Umbilical cord (tissue), 2 donors: ENCODE data around the gene SUPT3H. TPM values are rescaled to one million over a fixed set of nuclear protein-coding genes. Genes with fewer than 3 reads are reported as not detected.

Source experiments
- DNase-seq: peaks from one replicate; pipeline ENCODE4 v3.0.0-alpha.2; 2015; ENCODE audit warnings: low spot score
- total RNA-seq: library from RNA; depleted of rRNA; stranded (reverse); fragments of >200 nt; gene quantifications from one replicate; pipeline ENCODE4 v1.2.3, GENCODE V29; 2014; ENCODE audit warnings: low replicate concordance; ENCODE audit not compliant: insufficient read depth

The SUPT3H gene
- total RNA-seq, 1 donor from 2014 or later, result 6.5 TPM

DNA sequence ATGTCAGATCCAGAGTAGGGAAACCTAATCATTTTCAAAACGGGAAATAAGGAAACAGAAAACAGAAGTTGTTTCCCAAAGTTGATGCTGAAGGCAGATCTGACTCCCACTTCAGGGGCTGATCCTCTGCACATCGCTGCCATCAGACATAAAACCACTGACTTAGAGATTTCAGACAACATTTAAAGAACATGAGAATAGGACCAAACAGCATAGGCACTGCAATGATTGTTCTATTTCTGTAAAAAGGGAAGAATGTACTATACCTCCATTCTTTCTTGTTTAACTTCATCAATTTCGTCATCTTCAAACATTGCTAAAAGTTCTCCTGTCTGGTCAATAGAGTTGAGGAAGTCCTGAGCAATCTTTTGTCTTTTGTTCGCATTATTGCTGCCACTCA, 374.3 kb downstream of the SUPT3H start:
- peak; percentile 36 for DNase-seq

DNA sequence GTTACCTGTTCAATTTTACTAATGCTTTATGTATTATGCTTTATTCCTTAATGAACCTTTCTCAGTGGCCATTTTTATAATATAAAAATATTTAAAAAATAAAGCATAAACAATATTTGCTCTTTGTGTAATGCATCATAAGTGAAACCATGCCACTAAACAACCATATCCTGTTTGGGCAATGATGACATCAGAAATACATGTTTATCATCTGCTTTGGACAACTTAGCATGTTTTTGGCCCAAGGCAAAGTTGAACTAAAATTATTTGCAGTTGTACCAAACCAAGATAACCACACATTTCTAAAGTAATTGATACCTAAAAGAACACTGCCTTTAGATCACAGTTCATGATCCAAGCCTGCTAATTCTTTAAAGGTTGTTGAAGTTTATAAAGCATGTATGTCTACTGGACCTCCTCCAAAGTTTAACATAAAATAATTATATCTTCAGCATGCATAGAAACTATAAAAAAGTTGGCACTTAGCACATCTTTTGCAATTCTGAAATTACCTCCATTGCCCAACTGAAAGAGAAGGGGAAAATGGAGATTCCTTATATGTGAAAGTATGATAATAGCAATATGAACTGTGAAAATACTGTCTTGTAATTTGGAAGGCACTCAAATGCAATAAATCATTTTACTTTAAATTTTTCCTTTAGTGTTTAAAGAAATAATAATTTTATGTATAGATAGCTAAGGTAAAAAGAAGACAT, 375.2 kb downstream of the SUPT3H start:
- DNase-seq, result no peak

DNA sequence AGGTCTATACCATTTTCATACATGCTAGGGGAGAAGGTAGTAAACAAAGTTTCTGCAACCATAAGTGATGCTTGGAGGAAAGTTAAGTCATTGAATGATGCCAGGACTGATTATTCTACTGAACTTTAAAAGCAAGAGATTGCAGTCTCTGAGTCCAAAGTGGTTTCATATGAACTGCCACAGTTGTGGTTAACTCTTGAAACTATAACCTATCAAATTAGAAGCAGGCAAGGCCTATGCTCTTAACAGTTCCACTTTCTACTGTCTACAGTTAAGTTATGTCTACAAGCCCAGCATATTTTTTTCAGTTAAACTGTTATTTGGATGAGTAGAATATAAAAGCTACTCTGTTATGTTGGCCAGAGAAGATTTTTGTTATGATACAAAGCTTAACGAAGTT, 376.1 kb downstream of the SUPT3H start:
- DNase-seq, result no peak

DNA sequence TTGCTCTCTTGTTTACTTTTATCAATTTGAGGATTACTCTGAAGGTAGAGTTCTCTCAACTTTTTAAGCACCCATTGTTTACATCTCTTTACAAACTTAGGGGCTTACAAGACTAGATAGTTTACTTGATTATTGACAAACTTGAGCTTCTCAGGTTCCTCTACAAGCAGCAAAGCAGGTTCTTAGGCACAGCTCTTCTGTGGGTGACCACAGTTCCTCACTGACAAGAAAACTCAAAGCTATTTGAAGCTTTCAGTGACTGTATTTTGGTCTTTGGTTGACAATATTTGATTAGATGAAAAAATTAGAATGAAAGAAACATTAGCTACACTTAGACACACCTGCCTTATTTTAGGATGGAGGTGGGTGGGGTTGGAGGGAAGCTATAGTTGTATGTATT, 376.9 kb downstream of the SUPT3H start:
- DNase-seq, result no peak

DNA sequence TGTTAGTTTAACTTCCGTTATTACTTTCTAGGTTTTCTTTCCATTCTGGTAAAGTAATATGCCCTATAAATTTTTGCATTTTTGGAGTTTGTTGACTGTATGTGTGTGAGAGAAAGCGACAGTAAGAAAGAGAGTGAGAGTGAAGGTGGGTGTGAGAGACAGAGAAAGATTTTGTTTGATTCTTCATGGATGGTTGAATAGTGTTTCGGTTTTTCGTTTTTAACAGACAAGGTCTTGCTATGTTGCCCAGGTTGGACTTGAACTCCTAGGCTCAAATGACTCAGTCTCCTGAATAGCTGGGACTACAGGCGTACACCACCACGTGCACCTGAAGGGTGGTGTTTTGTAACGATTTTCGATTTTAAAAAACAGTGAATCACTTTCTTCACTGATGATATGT, 378.7 kb downstream of the SUPT3H start:
- DNase-seq, result no peak

GRCh38 chr6:44995486-44996132, 382.1 kb downstream of the SUPT3H start:
- DNase-seq, result no peak

- DNase-seq, result no peak
Measured at GRCh38 chr6:44989391-44989790, 388.3 kb downstream of the SUPT3H start.

GRCh38 chr6:44985006-44985405, 392.7 kb downstream of the SUPT3H start:
- no peak for DNase-seq

GRCh38 chr6:44983467-44984365, 394.0 kb downstream of the SUPT3H start:
- no peak for DNase-seq

- DNase-seq, result peak; percentile 29
Measured at GRCh38 chr6:44980841-44981240, 396.9 kb downstream of the SUPT3H start.

- no peak for DNase-seq
Measured at GRCh38 chr6:44976677-44977641, 400.8 kb downstream of the SUPT3H start.

DNA sequence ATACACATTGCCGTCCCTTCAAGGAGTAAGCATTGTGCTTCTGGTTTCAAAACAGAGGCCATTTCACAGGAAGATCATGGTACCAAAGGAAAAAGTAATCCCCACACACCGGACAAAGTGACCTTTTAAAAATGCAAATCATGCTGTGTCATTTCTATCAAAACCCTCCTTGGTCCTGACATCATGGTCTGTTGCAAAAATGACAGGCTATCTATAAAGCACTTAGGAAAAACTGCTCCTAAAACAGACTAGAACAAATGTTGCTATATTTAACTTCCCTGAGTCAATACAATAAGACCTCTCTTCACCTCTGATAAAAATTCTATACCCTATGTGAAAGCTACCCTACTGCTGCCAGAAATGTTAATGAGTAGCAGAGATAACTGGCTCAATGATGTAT, 403.2 kb downstream of the SUPT3H start:
- DNase-seq, result no peak

- DNase-seq, result no peak
Measured at GRCh38 chr6:44972709-44973108, 405.0 kb downstream of the SUPT3H start.

DNA sequence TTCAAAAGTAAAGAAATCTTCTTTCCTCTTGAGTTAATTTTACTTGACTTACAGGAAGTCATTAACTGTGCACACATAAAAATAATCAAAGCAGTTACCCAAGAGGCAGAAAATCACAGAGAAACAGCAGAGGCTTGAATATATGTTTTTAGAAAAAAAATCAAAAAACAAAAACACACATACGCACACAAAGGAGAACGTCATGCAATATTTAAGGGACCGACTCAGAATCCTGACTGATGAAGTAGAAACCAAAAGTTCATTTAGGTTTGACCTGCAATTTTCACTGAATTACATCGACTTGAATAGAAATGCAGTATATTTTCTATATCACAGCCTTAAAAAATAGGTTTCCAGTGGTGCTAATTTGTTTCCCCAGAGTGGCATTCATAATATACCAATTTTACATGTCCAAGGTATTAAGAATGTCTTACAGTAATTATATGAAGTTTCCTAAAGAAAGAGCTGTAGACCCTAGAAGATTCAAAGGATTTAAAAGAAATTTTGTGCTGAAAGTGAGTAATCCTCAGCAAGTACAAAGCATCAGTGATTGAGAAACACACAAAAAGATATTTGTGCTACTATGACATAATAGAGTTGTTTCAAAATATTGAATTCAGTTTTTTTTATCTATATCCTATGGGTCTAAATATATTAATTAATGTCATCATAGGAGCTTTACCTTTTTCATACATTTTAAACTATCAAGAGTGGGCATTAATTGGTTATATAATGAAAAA, 408.1 kb downstream of the SUPT3H start:
- DNase-seq, result no peak

DNA sequence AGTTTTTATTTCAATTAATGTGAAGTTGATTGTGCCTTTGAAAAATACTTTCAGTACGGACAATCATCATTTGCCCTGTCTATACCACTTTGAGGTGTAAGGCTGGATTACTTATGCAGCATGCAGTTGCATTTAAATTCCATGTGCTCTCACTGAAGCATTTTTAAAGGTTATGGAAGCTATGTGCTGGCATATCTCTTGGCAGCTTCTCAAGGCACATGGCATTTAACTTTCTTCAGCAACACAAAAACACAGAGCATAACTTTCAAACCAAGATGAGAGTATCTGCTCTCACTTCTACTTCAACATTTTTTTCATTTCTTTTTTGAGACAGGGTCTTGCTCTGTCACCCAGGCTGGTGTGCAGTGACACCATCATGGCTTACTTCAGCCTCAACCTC, 410.3 kb downstream of the SUPT3H start:
- peak; percentile 44 for DNase-seq

GRCh38 chr6:44966449-44967092, 411.2 kb downstream of the SUPT3H start:
- peak; percentile 23 for DNase-seq

DNA sequence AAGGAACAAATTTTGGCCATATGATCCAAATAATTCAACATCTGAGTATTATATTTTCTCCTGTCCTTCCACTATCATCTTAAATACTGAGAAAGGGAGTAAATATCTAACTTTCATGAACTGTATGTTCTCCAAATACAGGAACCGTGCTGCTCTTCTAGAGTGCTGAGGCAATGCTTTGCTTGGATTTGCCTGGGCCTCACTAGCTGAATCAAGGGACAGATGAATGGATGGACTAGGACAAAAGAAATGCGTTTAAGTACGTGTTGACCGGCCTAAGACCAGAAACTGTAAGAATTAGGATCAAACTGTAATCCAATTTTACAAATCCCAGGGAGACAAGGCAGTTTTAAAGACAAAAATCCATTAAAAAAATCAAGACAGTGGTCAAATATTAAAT, 412.0 kb downstream of the SUPT3H start:
- no peak for DNase-seq

DNA sequence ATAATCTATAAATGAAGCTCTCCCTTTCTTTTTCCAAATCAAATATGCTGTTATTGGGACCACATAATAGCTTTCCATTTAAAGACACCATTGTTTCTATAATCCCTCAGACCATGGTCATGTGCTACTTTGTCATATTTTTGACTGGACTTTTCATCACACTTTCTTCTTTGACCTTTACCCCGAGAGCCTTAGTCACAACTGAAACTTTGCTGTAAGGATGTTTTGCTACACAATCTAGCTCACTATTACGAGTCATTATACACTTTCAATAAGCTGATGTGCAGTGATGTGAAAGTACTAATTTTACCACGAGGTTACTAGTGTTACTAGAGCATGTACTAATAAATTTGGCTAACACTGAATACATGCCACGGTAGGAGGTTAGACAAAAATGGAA, 416.8 kb downstream of the SUPT3H start:
- no peak for DNase-seq

DNA sequence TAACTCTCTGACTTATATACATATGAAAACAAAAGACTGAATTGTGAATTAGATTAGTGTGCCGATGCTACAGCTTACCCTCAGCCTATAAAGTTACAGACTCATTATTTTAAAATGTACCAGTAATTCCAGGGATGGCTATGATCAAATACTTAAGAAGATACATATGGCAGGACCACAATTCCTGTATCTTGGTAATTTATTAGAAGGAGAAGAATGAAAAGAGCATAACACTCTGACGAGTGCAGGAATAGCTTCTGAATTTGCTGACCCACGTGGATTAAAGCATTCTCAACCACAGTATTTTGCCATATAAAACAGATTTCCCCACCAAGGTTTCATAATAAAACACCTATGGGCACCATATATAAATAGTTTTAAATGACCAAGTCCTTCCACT, 418.1 kb downstream of the SUPT3H start:
- no peak for DNase-seq

GRCh38 chr6:44957156-44957555, 420.6 kb downstream of the SUPT3H start:
- peak; percentile 85 for DNase-seq
